Stimulated activated CD4-positive, alpha-beta T cell treated with anti-CD3 and anti-CD28 coated beads, Interleukin-1b, Interleukin-23, amount 100 ng/mL, for 1 hour (primary cell): ENCODE results near the gene TRIM42.

ENCODE experiments used
- DNase-seq, 2 donors: peaks; one replicate each; pipeline ENCODE4 v3.0.0-alpha.2; 2020; ENCODE audit warnings: low read depth in 2 of 2

TRIM42 gene

GRCh38 chr3:140677764-140678163 is at the start of gene TRIM42:
Gene TRIM42 (plus strand): TSS chr3:140678064. CDS start chr3:140678230, 166 bp downstream.
- no peak for DNase-seq

- DNase-seq, result no peak
Measured at GRCh38 chr3:140628606-140629005, 49.3 kb upstream of the TRIM42 start.

- no peak for DNase-seq
Measured at GRCh38 chr3:140629357-140630137, 48.3 kb upstream of the TRIM42 start.

GRCh38 chr3:140630366-140630765 is 47.5 kb upstream of the TRIM42 start:
- no peak for DNase-seq

- no peak for DNase-seq
Measured at GRCh38 chr3:140630866-140631265, 47.0 kb upstream of the TRIM42 start.

GRCh38 chr3:140635276-140635675 is 42.6 kb upstream of the TRIM42 start:
- no peak for DNase-seq

- no peak for DNase-seq
Measured at GRCh38 chr3:140636406-140637138, 41.3 kb upstream of the TRIM42 start.

- DNase-seq, result no peak
Measured at GRCh38 chr3:140651287-140651686, 26.6 kb upstream of the TRIM42 start.

- DNase-seq, result no peak
Measured at GRCh38 chr3:140655678-140656077, 22.2 kb upstream of the TRIM42 start.

GRCh38 chr3:140664111-140664510 is 13.8 kb upstream of the TRIM42 start:
- DNase-seq, result no peak

GRCh38 chr3:140682586-140682985 is 4.7 kb downstream of the TRIM42 start:
- no peak for DNase-seq

- DNase-seq, result no peak
Measured at GRCh38 chr3:140686128-140686527, 8.3 kb downstream of the TRIM42 start.

- no peak for DNase-seq
Measured at GRCh38 chr3:140686948-140687347, 9.1 kb downstream of the TRIM42 start.

- DNase-seq, result no peak
Measured at GRCh38 chr3:140695361-140696061, 17.6 kb downstream of the TRIM42 start.

GRCh38 chr3:140699516-140700231 is 21.8 kb downstream of the TRIM42 start:
- DNase-seq, result no peak

GRCh38 chr3:140702281-140702680 is 24.4 kb downstream of the TRIM42 start:
- DNase-seq, result no peak

- DNase-seq, result no peak
Measured at GRCh38 chr3:140703496-140703895, 25.6 kb downstream of the TRIM42 start.

- DNase-seq, result no peak
Measured at GRCh38 chr3:140704733-140705132, 26.9 kb downstream of the TRIM42 start.

GRCh38 chr3:140705954-140706353 is 28.1 kb downstream of the TRIM42 start:
- no peak for DNase-seq

GRCh38 chr3:140706360-140706759 is 28.5 kb downstream of the TRIM42 start:
- no peak for DNase-seq

- DNase-seq, result no peak
Measured at GRCh38 chr3:140708815-140709214, 31.0 kb downstream of the TRIM42 start.

- DNase-seq, result no peak
Measured at GRCh38 chr3:140709751-140710150, 31.9 kb downstream of the TRIM42 start.
